Bone marrow (tissue), 2 donors: Measurements from ENCODE around the gene ITPKB.
"Not testable (repeated sequence)": the region's sequence is repeated elsewhere in the genome, so short reads cannot be mapped to it uniquely, and the experiment has no call there.

Experiments
- DNase-seq, 2 donors: peaks; one replicate each; lab custom pipeline; 2025; lab: John Stamatoyannopoulos, UW

ITPKB gene

GRCh38 chr1:226738995-226739695 lies at the start of gene ITPKB:
TSS of gene ITPKB (minus strand) at chr1:226739282. CDS start at chr1:226737458, 1,824 bp downstream.
- DNase-seq = peak; percentile 36 to 88

- DNase-seq = no peak
These were observed 48.6 kb upstream of the ITPKB start for GRCh38 chr1:226787638-226788037.

GRCh38 chr1:226787071-226787470 lies 48.0 kb upstream of the ITPKB start:
- DNase-seq = no peak

- DNase-seq = no peak
These were observed 47.5 kb upstream of the ITPKB start for GRCh38 chr1:226786550-226786949.

- no peak for DNase-seq
These were observed 46.7 kb upstream of the ITPKB start for GRCh38 chr1:226785805-226786204.

DNA sequence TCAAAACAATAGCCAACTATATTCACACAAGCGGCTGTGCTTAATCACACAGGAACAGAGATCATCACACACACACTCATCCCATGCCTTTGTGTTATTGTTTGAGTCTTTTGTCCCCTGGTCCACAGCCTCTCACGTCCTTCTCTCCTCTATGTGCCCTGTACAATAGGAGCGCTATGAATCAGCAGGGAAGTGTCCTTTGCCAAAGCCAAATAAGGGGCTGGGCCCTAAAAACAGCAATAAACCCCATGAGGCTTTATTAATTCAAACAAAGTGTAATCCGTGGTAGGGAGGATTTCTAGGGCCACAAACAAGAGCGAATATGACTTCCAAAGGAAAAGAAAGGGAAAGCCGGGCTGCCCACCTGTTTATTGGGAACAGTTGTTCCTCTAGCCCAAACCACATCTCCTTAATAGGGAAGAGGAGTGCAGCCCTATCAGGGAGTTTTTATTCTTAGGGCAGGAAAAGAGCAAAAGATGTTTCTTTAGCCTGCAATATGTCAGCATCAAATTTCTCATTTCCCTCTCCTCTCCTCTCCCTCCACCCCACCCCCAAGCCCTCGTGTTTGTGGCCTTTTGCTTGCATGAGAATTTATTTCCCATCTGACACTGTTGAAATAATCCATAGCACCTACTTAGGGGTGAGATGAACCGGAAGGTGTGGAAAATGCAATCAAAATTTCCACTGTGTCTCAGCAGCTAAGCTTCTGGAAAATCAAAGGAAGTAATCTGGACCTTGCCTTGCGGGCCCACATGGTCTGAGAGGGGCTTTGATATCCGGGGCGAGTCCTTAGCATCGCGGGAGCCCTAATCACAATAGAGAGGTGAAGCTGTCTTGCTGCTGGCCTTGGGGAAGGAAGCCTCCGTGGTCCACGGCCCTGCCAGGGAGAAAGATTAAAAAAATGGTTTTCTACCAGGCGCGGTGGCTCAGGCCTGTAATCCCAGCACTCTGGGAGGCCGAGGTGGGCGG lies 45.3 kb upstream of the ITPKB start:
- DNase-seq = no peak

- no peak for DNase-seq
These were observed 43.9 kb upstream of the ITPKB start for GRCh38 chr1:226782845-226783601.

- no peak for DNase-seq
These were observed 43.0 kb upstream of the ITPKB start for GRCh38 chr1:226781937-226782609.

DNA sequence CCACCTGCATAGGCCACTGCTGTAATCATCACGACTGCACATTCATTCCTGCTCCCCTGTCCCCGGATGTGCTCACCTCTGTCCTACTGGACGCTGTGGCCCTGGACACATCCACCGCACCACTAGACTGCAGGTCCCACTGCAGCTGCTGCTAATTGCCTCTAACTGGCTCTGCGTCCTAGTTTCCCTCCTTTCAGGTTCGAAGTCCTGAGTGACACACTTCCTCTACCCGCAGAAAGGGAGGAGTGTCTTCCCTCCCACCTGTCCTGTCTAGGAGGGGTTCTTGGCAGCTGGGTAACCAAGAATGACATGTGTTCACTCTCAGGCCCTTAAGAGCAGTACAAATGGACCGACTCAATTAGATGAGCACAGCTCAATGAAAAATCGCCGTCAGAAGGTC lies 40.5 kb upstream of the ITPKB start:
- DNase-seq = no peak

DNA sequence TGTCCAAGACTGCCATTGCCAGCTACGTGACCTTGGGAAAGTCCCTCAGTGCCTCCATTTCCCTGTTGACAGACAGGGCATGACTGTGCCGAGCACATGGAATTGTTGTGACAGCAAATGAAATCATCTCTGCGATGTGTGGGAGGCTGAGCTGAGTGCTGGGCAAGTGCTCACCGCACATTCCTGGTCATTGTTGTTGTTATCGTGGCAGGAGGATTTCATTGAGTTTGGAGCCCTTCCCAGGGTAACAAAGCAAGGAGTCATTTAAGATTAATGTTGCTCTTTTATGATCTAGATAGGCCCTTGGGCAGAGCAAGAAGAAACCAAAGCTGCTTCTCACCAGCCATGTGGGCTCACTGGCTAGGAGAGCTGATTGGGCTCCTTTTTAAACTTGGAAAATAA lies 39.6 kb upstream of the ITPKB start:
- DNase-seq = no peak

DNA sequence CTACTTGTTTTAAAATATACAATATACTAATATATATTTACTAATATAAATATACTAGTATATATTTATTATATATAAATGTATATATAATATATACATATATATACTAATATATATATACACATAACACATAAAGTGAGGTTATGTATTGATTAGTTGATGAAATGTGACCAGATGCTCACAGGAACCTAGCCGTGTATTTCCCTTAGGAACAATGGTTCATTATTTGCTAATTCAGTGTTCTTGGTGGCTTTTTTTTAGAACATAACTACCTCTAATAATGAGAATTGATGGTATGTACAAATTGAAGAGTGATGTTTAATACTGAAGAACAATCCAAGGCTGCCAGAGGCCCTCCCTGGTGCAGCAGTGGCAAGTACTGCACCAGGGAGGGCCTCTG lies 37.9 kb upstream of the ITPKB start:
- DNase-seq = no peak

GRCh38 chr1:226776066-226776465 lies 37.0 kb upstream of the ITPKB start:
- DNase-seq = no peak

GRCh38 chr1:226772446-226773139 lies 33.5 kb upstream of the ITPKB start:
- DNase-seq = no peak

DNA sequence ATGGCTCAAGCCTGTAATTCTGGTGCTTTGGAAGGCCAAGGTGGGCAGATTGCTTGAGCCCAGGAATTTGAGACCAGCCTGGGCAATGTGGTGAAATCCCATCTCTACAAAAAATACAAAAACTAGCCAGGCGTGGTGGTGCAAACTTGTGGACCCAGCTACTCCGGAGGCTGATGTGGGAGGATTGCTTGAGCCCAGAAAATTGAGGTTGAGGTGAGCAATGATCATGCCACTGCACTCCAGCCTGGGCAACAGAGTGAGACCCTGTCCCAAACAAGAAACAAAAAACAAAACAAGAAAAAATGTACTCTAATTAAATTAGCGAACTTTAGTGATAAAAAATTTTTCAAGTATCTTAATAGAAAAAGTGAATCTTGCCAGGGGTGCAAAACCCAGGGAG lies 28.1 kb upstream of the ITPKB start:
- DNase-seq = not testable (repeated sequence)

DNA sequence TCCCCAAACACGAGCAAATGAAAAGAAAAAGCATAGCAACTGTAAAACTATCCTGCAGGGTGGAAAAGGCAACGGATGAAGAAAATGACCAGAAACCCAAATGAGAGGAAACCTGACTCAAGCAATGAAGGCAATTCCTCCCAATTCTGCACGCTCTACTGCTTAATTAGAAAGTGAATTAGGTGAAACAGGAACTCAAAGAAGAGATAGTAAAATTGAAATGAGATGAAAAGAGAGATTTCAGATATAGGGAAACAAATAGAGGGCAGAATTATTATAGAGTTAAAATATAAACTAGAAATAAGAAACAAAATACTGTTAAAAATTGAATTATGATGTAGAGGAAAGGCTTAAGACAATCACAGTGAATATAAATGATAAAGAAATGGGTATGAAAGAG lies 27.5 kb upstream of the ITPKB start:
- DNase-seq = no peak

- no peak for DNase-seq
These were observed 25.5 kb upstream of the ITPKB start for GRCh38 chr1:226764533-226764932.

GRCh38 chr1:226763905-226764264 lies 24.8 kb upstream of the ITPKB start:
- no peak for DNase-seq

DNA sequence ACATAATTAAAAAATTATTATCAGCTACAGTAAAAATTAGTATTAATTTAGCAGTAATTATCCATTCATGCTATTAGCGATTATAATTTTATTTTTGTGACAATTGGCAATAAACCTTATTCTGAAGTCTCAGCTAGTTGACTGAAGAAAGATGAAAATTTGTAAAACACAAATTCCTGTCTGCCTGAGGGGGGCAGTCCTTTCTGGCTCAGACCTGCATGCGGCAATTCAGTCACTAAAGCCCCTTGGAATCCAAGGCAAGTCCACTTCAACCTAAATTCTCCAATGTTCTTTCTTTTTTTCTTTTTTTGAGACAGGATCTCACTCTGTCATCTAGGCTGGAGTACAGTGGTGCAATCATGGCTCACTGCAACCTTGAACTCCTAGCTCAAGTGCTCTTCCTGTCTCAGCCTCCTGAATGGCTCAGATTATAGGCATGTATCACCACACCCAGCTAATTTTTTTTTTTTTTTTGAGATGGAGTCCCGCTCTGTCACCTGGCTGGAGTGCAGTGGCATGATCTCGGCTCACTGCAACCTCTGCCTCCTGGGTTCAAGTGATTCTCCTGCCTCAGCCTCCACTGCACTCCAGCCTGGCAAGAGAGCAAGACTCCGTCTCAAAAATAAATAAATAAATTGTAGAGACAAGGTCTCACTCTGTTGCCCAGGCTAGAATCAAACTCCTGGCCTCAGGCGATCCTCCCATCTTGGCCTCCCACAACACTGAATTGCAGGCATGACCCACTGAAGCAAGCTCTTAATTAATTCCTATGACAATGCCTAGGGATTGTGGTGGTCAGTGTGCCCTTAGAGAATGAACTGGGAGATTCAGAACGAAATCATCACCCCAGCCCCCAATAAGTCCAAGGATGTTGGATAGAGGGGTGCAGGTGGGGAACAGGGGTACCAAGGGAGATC lies 24.2 kb upstream of the ITPKB start:
- no peak for DNase-seq

- no peak for DNase-seq
These were observed 23.0 kb upstream of the ITPKB start for GRCh38 chr1:226762055-226762454.

DNA sequence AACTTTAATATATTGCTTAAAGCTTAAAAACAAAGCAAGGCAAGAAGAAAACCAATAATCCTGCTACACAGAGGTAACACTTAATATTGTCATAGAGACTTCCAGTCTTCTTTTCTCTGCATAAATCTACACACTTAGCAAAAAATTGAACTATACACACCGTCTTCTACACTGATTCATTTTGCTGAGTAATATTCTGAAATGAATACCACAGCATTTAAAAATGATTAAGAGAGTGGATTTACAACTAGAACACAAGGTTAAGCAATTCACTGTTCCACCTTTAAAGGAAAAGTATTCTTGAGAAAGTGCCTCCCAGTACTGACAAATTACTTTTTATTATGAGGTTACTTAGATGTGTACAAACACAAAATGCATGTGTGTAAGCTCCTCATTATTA lies 22.2 kb upstream of the ITPKB start:
- DNase-seq = no peak
